Neural cell (in vitro differentiated cells): Measurements from ENCODE around the gene QDPR. TPM values are rescaled to one million over a fixed set of nuclear protein-coding genes. Genes with fewer than 3 reads are reported as not detected.

Experiments
- H2AFZ ChIP-seq: fragments of 200-600, 300-800 bp; sonication (generic), shearing (Covaris generic); 2 replicates; pipeline ENCODE4 v1.6.0; 2014; ENCODE audit warnings: low read depth, mild to moderate bottlenecking, antibody characterized with exemption, low read length, moderate library complexity
- H3F3A ChIP-seq: fragments of 200-600 bp; shearing (Covaris generic); 2 replicates; pipeline ENCODE4 v1.6.1; 2016; ENCODE audit warnings: mild to moderate bottlenecking, moderate library complexity, mixed read lengths, antibody characterized with exemption, low read length; ENCODE audit not compliant: insufficient read depth, poor library complexity, severe bottlenecking
- H3K27ac ChIP-seq: fragments of 200-600, 300-800 bp; sonication (generic), shearing (Covaris generic); 2 replicates; pipeline ENCODE4 v1.5.1; 2014; ENCODE audit warnings: mild to moderate bottlenecking, low read length, moderate library complexity
- H3K27me3 ChIP-seq: fragments of 300-800, 200-600 bp; sonication (generic), shearing (Covaris generic); 2 replicates; pipeline ENCODE4 v1.6.0; 2014; ENCODE audit warnings: mild to moderate bottlenecking, low read depth, low read length, moderate library complexity; ENCODE audit not compliant: insufficient read depth
- H3K36me3 ChIP-seq: fragments of 300-800, 200-600 bp; sonication (generic), shearing (Covaris generic); 2 replicates; pipeline ENCODE4 v1.5.1; 2014; ENCODE audit warnings: mild to moderate bottlenecking, antibody characterized with exemption, low read length, moderate library complexity; ENCODE audit not compliant: insufficient read depth
- H3K4me2 ChIP-seq: fragments of 300-800, 200-600 bp; sonication (generic), shearing (Covaris generic); 2 replicates; pipeline ENCODE4 v1.6.0; 2014; ENCODE audit warnings: mild to moderate bottlenecking, low read length
- H3K4me3 ChIP-seq: fragments of 300-800, 200-600 bp; sonication (generic), shearing (Covaris generic); 2 replicates; pipeline ENCODE4 v1.5.1; 2014; ENCODE audit warnings: mild to moderate bottlenecking, low read length, moderate library complexity
- H3K79me2 ChIP-seq: fragments of 200-600 bp; shearing (Covaris generic); replicated peaks from 2 replicates; pipeline ENCODE4 v1.6.0; 2014; ENCODE audit warnings: mild to moderate bottlenecking, low read length, moderate library complexity; ENCODE audit not compliant: insufficient read depth
- H3K9ac ChIP-seq: fragments of 300-800, 200-600 bp; sonication (generic), shearing (Covaris generic); 2 replicates; pipeline ENCODE4 v1.6.1; 2016; ENCODE audit warnings: mild to moderate bottlenecking, low read length, mixed read lengths
- H3K9me2 ChIP-seq: fragments of 200-600 bp; shearing (Covaris generic); 2 replicates; pipeline ENCODE4 v1.6.1; 2016; ENCODE audit warnings: mild to moderate bottlenecking, low read length, mixed read lengths; ENCODE audit not compliant: insufficient read depth
- H3K9me3 ChIP-seq: fragments of 200-600, 300-800 bp; sonication (generic), shearing (Covaris generic); 2 replicates; pipeline ENCODE4 v1.6.1; 2016; ENCODE audit warnings: mild to moderate bottlenecking, mixed run types, low read length, moderate library complexity, mixed read lengths
- H4K20me1 ChIP-seq: fragments of 200-600 bp; shearing (Covaris generic); 2 replicates; pipeline ENCODE4 v1.6.1; 2016; ENCODE audit warnings: mild to moderate bottlenecking, mixed run types; ENCODE audit not compliant: insufficient read depth
- CTCF ChIP-seq: fragments of 450-650 bp; IDR thresholded peaks from 2 replicates; pipeline ENCODE4 v1.5.1; 2014; ENCODE audit warnings: antibody characterized with exemption, mild to moderate bottlenecking, moderate library complexity; ENCODE audit not compliant: poor library complexity, severe bottlenecking
- EP300 ChIP-seq: fragments of 450-650 bp; conservative IDR thresholded peaks from 2 replicates; pipeline ENCODE4 v1.6.1; 2014; ENCODE audit warnings: antibody characterized with exemption, mild to moderate bottlenecking, moderate library complexity; ENCODE audit not compliant: poor library complexity, severe bottlenecking
- EZH2 ChIP-seq: fragments of 200-600, 300-800 bp; shearing (Covaris generic), sonication (generic); IDR thresholded peaks from 2 replicates; pipeline ENCODE4 v1.6.1; 2014; ENCODE audit warnings: antibody characterized with exemption, low read length, borderline replicate concordance, mild to moderate bottlenecking; ENCODE audit not compliant: insufficient read depth, poor library complexity, severe bottlenecking
- MXI1 ChIP-seq: fragments of 450-650 bp; conservative IDR thresholded peaks from 2 replicates; pipeline ENCODE4 v1.6.1; 2014; ENCODE audit warnings: antibody characterized with exemption, mild to moderate bottlenecking; ENCODE audit not compliant: poor library complexity, severe bottlenecking
- POLR2AphosphoS5 ChIP-seq: IDR thresholded peaks from 2 replicates; pipeline ENCODE4 v1.6.1; 2012
- RAD21 ChIP-seq: fragments of 450-650 bp; conservative IDR thresholded peaks from 2 replicates; pipeline ENCODE4 v1.6.1; 2014; ENCODE audit warnings: antibody characterized with exemption, mild to moderate bottlenecking, moderate library complexity
- REST ChIP-seq: IDR thresholded peaks from 2 replicates; pipeline ENCODE4 v1.6.1; 2012; ENCODE audit warnings: borderline replicate concordance
- SMC3 ChIP-seq: fragments of 450-650 bp; conservative IDR thresholded peaks from 2 replicates; pipeline ENCODE4 v1.6.1; 2014; ENCODE audit warnings: antibody characterized with exemption, mild to moderate bottlenecking, moderate library complexity; ENCODE audit not compliant: poor library complexity
- TAF1 ChIP-seq: IDR thresholded peaks from 2 replicates; pipeline ENCODE4 v1.6.1; 2012; ENCODE audit warnings: low read depth
- polyA plus RNA-seq: library from polyadenylated mRNA; depleted of rRNA; stranded (reverse); fragments of >200 nt; gene quantifications from 2 replicates; pipeline ENCODE4 v1.2.3, GENCODE V29; 2014

QDPR gene
- polyA plus RNA-seq, 1 donor from 2014 or later: 37.3 TPM

DNA sequence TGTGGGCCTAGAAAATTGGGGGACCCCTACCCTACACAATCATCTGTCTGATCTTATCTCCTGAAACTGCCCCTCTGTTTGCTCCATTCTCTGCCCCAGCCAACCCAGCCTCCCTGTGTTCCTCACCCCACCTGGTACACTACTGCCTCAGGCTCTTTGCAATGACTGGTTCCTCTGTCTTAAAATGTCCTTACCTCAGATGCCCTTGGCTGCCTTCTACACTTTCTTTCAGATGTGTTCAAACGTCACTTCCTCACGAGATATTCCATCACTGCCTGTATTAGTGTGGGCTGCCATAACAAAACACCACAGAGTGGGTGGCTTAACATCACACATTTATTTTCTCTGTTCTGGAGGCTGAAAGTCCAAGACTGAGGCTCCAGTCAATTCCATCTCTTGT is 29.2 kb downstream of the QDPR start:
- Histone ChIP-seq H3K27ac (no peak overlapping the region), H2AFZ (no peak overlapping the region), H3F3A (no peaks in the 10 kb centered on the region), H3K4me2 (no peak overlapping the region), H3K79me2 (no peaks in the 10 kb centered on the region), H3K4me3 (no peak overlapping the region), H4K20me1 (no peaks in the 10 kb centered on the region), H3K9me2 (no peaks in the 10 kb centered on the region), H3K9me3 (peaks cover 6% of the 10 kb centered on the region), H3K36me3 (no peaks in the 10 kb centered on the region), H3K9ac (no peak overlapping the region), H3K27me3 (no peaks in the 10 kb centered on the region)
- TF ChIP-seq REST (no peak), SMC3 (no peak), POLR2AphosphoS5 (no peak), MXI1 (no peak), EP300 (no peak), CTCF (no peak), RAD21 (no peak), EZH2 (no peak), TAF1 (no peak)

GRCh38 chr4:17480955-17481354 is 30.9 kb downstream of the QDPR start:
- Histone ChIP-seq H3K9me2 (no peaks in the 10 kb centered on the region), H3K36me3 (no peaks in the 10 kb centered on the region), H3K27ac (no peak overlapping the region), H3K27me3 (no peaks in the 10 kb centered on the region), H4K20me1 (no peaks in the 10 kb centered on the region), H3K9ac (no peak overlapping the region), H2AFZ (no peak overlapping the region), H3K79me2 (no peaks in the 10 kb centered on the region), H3K4me3 (no peak overlapping the region), H3F3A (no peaks in the 10 kb centered on the region), H3K9me3 (peaks cover 6% of the 10 kb centered on the region), H3K4me2 (no peak overlapping the region)
- TF ChIP-seq CTCF: no peak
- no peak for TF ChIP-seq RAD21
- no peak for TF ChIP-seq POLR2AphosphoS5
- no peak for TF ChIP-seq SMC3
